Activated B cell treated with CpG ODN at 0.5 μM for 24 hours (primary cell): ENCODE data around the gene CHCHD6. TPM values are rescaled to one million over a fixed set of nuclear protein-coding genes. Genes with fewer than 3 reads are reported as not detected.

Experiments
- ATAC-seq: fragments of 200-7000 bp; cut with Tn5 transposase; one replicate; pipeline ENCODE4 v1.10.0; 2021; ENCODE audit warnings: low read depth, mild to moderate bottlenecking, moderate library complexity
- CTCF ChIA-PET: fragments of 350-600 bp; sonication (Branson Sonifier 250); formaldehyde crosslinking; loops from one replicate; lab custom pipeline; 2021; ENCODE audit warnings: antibody characterized with exemption; lab: Charles Lee
- POLR2A ChIA-PET: fragments of 350-600 bp; sonication (Branson Sonifier 250); formaldehyde crosslinking; loops from one replicate; lab custom pipeline; 2021; ENCODE audit warnings: antibody characterized with exemption; lab: Charles Lee
- DNase-seq: peaks from one replicate; pipeline ENCODE4 v3.0.0; 2022
- H3K27ac Mint-ChIP-seq: one replicate; pipeline ENCODE4 v1.8.0; 2020; ENCODE audit warnings: mixed read lengths
- H3K27me3 Mint-ChIP-seq: one replicate; pipeline ENCODE4 v1.8.0; 2021; ENCODE audit warnings: mixed read lengths
- H3K36me3 Mint-ChIP-seq: one replicate; pipeline ENCODE4 v1.8.0; 2021; ENCODE audit warnings: low read depth, mixed read lengths
- H3K4me1 Mint-ChIP-seq: one replicate; pipeline ENCODE4 v1.8.0; 2021; ENCODE audit warnings: mixed read lengths
- H3K4me3 Mint-ChIP-seq: one replicate; pipeline ENCODE4 v1.8.0; 2020; ENCODE audit warnings: mild to moderate bottlenecking, mixed read lengths
- H3K9me3 Mint-ChIP-seq: one replicate; pipeline ENCODE4 v1.8.0; 2020; ENCODE audit warnings: mixed read lengths
- intact Hi-C: fragments of 100-400 bp; cut with micrococcal nuclease; formaldehyde crosslinking; loops from one replicate; pipeline ENCODE4 v1.15.1; 2024
- total RNA-seq: library from RNA; stranded (reverse); gene quantifications from 2 replicates; pipeline ENCODE4 v1.2.3, GENCODE V29; 2022
- TF ChIP-seq, protein P1 (sequence below): fragments of 200-600 bp; IDR thresholded peaks from one replicate; pipeline ENCODE4 v1.8.0; 2022; ENCODE audit warnings: antibody characterized with exemption, mild to moderate bottlenecking

The CHCHD6 gene
- total RNA-seq, 1 donor from 2014 or later: 10.0 TPM

DNA sequence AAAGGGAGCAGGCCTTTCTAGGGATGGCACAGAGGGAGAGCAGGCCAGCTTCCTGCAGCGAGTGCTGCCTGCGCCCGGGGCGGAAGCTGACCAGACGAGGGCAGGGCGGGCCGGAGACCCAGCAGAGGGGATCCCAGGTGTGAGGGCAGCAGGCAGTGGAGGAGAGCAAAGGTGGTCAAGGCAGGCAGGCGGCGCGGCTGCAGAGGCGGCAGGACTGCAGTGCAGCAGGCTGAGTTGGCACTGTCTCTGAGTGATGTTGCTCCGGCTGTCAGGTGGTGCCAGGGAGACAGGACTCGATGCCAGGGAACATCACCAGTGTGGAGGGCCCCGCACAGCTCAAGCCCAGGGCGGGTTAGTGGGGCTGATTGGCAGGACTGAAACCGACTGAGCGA is 256.6 kb downstream of the CHCHD6 start:
- H3K27me3 Mint-ChIP-seq: no peaks in the 10 kb centered on the region
- peaks cover 29% of the 10 kb centered on the region for H3K4me1 Mint-ChIP-seq
- POLR2A ChIA-PET: interaction anchor here (0.6 to 2.8 kb wide), 4 partner anchors 10 to 67 kb away, joined by 3 to 20 read pairs (median 4); no protein-coding TSS in a partner anchor
- DNase-seq (no peak), ATAC-seq (peak; percentile 19)
- CTCF ChIA-PET: interaction anchor here (1.0 to 1.8 kb wide), 4 partner anchors 13 to 34 kb away, joined by 3 to 7 read pairs (median 6); partner anchors contain the start of gene PLXNA1
- peak overlapping the region; percentile 37 for H3K27ac Mint-ChIP-seq
- TF ChIP-seq, protein P1, sequence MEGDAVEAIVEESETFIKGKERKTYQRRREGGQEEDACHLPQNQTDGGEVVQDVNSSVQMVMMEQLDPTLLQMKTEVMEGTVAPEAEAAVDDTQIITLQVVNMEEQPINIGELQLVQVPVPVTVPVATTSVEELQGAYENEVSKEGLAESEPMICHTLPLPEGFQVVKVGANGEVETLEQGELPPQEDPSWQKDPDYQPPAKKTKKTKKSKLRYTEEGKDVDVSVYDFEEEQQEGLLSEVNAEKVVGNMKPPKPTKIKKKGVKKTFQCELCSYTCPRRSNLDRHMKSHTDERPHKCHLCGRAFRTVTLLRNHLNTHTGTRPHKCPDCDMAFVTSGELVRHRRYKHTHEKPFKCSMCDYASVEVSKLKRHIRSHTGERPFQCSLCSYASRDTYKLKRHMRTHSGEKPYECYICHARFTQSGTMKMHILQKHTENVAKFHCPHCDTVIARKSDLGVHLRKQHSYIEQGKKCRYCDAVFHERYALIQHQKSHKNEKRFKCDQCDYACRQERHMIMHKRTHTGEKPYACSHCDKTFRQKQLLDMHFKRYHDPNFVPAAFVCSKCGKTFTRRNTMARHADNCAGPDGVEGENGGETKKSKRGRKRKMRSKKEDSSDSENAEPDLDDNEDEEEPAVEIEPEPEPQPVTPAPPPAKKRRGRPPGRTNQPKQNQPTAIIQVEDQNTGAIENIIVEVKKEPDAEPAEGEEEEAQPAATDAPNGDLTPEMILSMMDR: no peak
- H3K9me3 Mint-ChIP-seq: no peaks in the 10 kb centered on the region
- H3K4me3 Mint-ChIP-seq: no peak overlapping the region
- H3K36me3 Mint-ChIP-seq: no peaks in the 10 kb centered on the region
- intact Hi-C loops: no loop called here

DNA sequence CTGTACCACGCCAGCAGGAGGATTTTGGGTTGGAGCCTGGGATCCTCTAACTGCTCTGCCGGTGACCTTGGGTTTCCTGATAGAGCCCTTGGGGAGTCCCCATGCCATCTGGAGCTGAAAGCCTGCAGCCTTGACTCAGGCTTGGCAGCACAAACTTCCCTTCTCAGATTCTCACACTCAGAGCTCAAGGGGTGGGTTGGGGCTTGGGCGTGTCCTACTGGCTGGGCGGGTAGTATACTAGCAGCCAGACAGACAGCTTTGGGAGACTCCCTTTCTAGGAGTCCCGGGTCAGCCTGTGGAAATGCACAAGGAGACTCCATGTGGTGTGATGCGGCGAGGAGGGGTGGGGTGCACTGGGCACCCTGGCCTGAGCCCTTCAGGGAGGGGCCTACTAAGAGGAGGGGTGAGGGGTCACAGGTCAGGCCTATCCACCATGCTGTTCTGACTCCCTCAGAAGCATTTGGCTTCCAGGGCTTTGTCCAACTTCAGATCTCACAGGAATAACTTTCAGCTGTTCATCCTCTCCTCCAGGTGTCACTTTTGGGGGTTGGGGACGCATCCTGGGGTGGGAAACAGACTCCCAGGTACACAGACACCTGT is 257.3 kb downstream of the CHCHD6 start:
- POLR2A ChIA-PET: interaction anchor here (0.6 to 2.8 kb wide), 6 partner anchors 8 to 66 kb away, joined by 3 to 20 read pairs (median 4); no protein-coding TSS in a partner anchor
- Mint-ChIP-seq H3K36me3 (no peaks in the 10 kb centered on the region), H3K27me3 (no peaks in the 10 kb centered on the region), H3K9me3 (no peaks in the 10 kb centered on the region), H3K4me3 (no peak overlapping the region), H3K27ac (peak overlapping the region; percentile 24), H3K4me1 (peaks cover 22% of the 10 kb centered on the region)
- TF ChIP-seq, protein P1: no peak
- DNase-seq: no peak
- ATAC-seq: peak; percentile 97
- intact Hi-C loops: loop anchor here (1.0 kb wide), 1 partner anchor 11 kb away; no protein-coding TSS in a partner anchor
- CTCF ChIA-PET: interaction anchor here (0.8 to 1.8 kb wide), 6 partner anchors 12 to 210 kb away, joined by 3 to 7 read pairs (median 4); partner anchors contain the start of gene PLXNA1

DNA sequence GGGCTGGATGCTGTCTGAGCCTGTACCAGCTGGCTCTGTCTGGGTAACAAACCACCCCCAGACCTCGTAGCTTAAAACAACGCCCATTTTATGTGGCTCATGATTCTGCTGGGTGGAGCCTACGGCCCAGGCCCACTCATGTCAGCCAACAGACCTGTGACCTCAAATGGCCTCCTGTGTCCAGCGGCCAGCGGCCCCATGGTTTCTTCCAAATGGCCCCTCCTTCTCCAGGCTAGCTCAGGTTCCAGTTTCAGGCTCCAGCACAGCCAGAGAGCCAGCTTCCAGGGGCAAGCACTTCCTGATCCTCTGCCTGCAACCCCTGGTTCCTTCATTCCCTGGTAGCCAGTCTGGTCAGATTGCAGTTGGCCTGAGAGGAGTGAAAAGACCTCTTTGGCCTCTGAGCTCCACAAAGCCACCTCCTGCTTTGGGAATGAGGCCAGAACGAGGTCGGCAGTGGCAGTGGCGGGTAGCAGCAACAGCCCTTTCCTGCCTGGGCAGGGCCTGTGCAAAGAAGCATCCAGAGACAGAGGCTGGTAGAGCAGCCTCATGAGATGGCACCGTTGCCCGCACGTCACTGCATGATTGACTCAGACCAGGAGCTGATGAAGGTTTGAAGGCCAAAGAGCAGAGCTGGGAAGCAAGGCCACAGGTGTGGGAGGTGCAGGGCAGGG is 257.9 kb downstream of the CHCHD6 start:
- no peaks in the 10 kb centered on the region for H3K36me3 Mint-ChIP-seq
- H3K4me1 Mint-ChIP-seq: peaks cover 16% of the 10 kb centered on the region
- ATAC-seq (no peak), DNase-seq (no peak)
- H3K27ac Mint-ChIP-seq: no peak overlapping the region
- ChIA-PET CTCF (interaction anchor here (0.8 to 1.8 kb wide), 5 partner anchors 12 to 210 kb away, joined by 3 to 7 read pairs (median 3); partner anchors contain the start of gene PLXNA1), POLR2A (interaction anchor here (0.7 to 2.8 kb wide), 6 partner anchors 9 to 51 kb away, joined by 3 to 20 read pairs (median 5); no protein-coding TSS in a partner anchor)
- no peaks in the 10 kb centered on the region for H3K9me3 Mint-ChIP-seq
- intact Hi-C loops: loop anchor here (1.0 kb wide), 1 partner anchor 10 kb away; no protein-coding TSS in a partner anchor
- TF ChIP-seq, protein P1: no peak
- H3K4me3 Mint-ChIP-seq: no peak overlapping the region
- peaks cover 2% of the 10 kb centered on the region for H3K27me3 Mint-ChIP-seq

DNA sequence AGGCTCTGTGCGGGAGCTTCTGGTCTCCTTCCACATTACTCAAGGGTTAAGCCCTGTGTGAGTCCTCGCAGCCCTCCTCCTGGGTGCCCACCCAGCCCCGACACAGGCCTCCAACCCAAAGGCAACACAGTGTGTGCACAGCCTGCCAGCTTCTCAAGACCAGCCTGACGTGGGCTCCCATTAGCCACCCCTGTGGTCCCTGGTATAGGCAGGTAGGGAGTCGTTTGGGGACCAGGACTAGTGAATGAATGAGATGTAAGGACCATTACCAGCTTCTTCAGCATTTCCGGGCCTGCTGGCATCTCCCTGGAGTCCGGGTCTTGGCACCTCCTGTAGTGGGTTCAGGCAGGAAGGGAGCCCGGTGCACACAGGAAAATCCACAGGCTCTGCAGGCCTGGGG is 258.7 kb downstream of the CHCHD6 start:
- CTCF ChIA-PET: interaction anchor here (1.1 kb wide), 1 partner anchor 10 kb away, joined by 3 read pairs; no protein-coding TSS in a partner anchor

More for the DNA sequence above, 258.7 kb downstream of the CHCHD6 start:
- POLR2A ChIA-PET: interaction anchor here (0.9 to 2.8 kb wide), 3 partner anchors 8 to 51 kb away, joined by 3 to 20 read pairs (median 6); no protein-coding TSS in a partner anchor
- Mint-ChIP-seq H3K27me3 (peaks cover 6% of the 10 kb centered on the region), H3K27ac (no peak overlapping the region), H3K4me3 (no peak overlapping the region), H3K9me3 (no peaks in the 10 kb centered on the region), H3K36me3 (no peaks in the 10 kb centered on the region), H3K4me1 (peaks cover 16% of the 10 kb centered on the region)
- intact Hi-C loops: no loop called here
- TF ChIP-seq, protein P1: no peak
- ATAC-seq (no peak), DNase-seq (no peak)
